ENCODE data around the gene UNC119B.
"Not testable (repeated sequence)": the region's sequence is repeated elsewhere in the genome, so short reads cannot be mapped to it uniquely, and the experiment has no call there.

The UNC119B gene

DNA sequence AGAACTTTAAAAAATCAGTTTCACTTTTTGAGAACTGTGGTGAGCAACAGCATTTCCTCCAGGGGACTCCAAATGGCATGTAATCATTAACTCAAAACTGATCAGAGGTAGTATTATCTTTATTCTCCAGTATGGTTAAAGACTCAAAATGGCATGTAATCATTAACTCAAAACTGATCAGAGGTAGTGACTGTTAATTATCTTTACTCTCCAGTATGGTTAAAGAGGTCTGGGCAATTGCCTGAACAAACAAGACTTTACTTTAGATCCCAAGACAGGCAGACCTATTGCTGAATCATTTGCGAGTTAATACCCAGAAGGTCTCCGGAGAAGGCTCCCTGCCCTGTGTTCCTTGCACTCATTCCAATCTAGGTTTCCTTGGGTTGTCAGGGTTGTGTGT is 8.8 kb downstream of the UNC119B start:
- no peak for DNase-seq (ENCODE audit: low read depth in 2 of 2)

GRCh38 chr12:120719496-120720233 is 9.4 kb downstream of the UNC119B start:
- DNase-seq (ENCODE audit: low read depth in 2 of 2): no peak

GRCh38 chr12:120720234-120720986 is 10.2 kb downstream of the UNC119B start:
- DNase-seq (ENCODE audit: low read depth in 2 of 2): no peak

GRCh38 chr12:120720987-120721801 is 10.9 kb downstream of the UNC119B start:
- DNase-seq (ENCODE audit: low read depth in 2 of 2): no peak

GRCh38 chr12:120721866-120722265 is 11.6 kb downstream of the UNC119B start:
- DNase-seq (ENCODE audit: low read depth in 2 of 2): no peak

GRCh38 chr12:120722784-120723183 is 12.5 kb downstream of the UNC119B start:
- no peak for DNase-seq (ENCODE audit: low read depth in 2 of 2)

DNA sequence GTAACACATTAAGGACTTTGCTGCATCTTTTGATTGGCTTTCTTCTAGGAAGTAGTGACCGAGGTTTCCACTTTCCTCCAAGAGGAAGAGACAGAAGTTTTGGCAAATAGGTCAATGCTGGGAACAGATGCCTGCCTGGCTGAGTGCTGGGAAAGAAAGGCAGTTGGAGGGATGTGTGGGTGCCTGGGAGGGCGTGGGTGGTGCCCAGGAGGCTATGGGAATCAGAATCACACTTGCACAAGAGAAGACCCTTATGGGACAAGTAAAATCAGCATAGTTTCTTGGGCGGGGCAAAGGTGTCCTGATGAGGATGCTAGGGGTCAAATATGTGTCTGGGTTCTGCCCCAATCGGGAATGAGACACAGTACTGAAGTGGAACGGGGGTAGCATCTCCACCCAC is 14.5 kb downstream of the UNC119B start:
- no peak for DNase-seq (ENCODE audit: low read depth in 2 of 2)

DNA sequence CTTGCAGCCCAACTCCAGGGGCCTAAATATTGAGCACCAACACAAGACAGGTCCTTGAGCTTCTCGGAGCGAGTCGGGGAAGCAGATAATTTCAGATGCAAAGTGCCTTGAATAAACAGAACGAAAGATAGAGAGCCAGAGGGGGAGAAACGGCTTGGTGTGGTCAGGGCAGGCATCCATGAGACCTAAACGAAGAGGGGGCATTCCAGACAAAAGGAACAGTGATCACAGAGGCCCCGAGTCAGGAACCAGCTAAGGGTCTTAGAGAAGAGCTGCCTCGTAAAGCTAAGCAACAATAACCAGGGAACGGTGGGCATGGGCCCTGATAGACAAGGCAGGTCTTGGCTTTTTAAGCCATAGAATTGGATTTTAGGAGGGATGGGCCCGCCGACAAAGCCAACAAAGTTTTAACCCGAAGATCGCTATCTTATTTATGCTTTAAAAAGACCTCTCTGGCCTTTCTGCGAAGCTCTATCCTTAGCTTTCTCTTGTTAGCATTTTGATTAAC is 14.9 kb downstream of the UNC119B start:
- DNase-seq (ENCODE audit: low read depth in 2 of 2): no peak

DNA sequence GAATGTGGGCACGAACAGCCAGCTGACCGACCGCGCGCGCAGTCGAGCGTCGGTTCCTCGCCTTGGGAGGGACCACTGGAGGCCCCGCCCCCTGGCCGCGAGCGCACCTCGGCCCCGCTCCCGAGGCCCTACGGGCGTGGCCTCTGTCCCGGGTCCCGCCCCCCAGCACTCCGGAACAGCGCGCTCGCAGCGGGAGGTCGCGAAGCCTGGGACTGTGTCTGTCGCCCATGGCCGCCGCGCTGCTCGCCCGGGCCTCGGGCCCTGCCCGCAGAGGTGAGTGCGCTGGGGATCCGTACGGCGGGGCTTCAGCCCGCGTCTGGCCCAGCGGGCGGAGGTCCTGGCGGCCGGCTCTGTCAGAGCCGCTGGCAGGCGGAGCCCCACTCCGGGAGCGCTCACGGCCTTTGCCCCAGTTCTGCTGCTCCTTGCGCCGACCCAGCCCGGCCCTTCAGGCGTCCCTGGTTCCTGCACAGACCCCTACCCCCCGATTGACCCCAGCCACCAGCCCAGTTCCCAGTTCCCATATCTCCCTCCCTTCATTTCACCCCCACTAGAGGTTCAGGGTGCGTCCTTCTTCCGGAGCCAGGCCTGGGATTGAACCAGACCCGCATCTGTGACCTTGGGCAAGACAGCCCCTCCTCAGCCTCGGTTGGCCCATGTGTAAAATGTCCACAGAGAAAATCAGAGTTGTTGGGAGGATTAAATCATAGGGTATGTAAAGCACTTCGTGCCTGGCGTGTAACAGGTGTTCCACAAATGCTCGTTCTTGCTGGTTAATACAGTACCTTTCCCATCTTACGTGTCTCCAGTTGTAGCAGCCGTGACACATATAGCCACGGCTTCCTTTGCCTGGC is 15.6 kb downstream of the UNC119B start, which contains the start of gene ACADS:
ACADS (plus strand) TSS at position 168 of the 851 bp plus-strand sequence; CDS start at position 228, 60 bp downstream.
- peak; percentile 85 to 88 for DNase-seq (ENCODE audit: low read depth in 2 of 2)

- no peak for DNase-seq (ENCODE audit: low read depth in 2 of 2)
These were observed 16.2 kb downstream of the UNC119B start for GRCh38 chr12:120726510-120726793.

GRCh38 chr12:120726961-120727360 is 16.7 kb downstream of the UNC119B start:
- DNase-seq (ENCODE audit: low read depth in 2 of 2): no peak

- DNase-seq (ENCODE audit: low read depth in 2 of 2): not testable (repeated sequence)
These were observed 21.9 kb downstream of the UNC119B start for GRCh38 chr12:120732198-120732597.

DNA sequence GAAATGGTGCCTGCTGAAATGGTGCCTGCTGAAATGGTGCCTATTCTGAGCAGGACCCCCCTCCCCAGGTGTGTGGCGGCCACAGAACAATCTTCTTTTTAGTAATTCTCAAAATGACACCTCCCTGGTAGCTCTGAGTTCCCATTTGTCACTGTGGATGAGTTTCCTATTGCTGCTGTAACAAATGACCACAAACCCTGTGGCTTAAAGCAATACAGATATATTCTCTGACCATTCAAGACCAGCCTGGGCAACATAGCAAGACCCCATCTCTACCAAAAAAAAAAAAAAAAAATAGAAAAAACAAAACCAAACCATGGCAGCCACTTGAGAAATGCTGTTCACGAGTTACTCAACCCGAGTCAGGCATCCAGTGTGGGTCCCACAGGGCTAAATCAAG is 23.3 kb downstream of the UNC119B start:
- no peak for DNase-seq (ENCODE audit: low read depth in 2 of 2)

- no peak for DNase-seq (ENCODE audit: low read depth in 2 of 2)
These were observed 24.0 kb downstream of the UNC119B start for GRCh38 chr12:120734210-120734609.

DNA sequence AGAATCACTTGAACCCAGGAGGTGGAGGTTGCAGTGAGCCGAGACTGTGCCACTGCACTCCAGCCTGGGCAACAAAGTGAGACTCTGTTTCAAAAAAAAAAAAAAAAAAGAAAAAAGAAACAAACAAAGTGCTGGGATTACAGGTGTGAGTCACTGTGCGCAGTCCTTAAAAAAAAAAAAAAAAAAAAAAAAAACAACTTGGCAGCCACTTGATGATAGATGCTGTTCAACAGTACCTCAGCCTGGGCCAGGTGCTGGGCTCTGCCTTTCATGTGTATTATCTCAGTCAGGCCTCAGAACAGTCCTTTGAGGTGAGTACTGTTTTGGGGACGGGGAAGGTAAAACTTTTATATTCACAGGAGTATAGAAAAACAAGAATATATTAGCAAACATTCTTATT is 24.9 kb downstream of the UNC119B start:
- DNase-seq (ENCODE audit: low read depth in 2 of 2): no peak

DNA sequence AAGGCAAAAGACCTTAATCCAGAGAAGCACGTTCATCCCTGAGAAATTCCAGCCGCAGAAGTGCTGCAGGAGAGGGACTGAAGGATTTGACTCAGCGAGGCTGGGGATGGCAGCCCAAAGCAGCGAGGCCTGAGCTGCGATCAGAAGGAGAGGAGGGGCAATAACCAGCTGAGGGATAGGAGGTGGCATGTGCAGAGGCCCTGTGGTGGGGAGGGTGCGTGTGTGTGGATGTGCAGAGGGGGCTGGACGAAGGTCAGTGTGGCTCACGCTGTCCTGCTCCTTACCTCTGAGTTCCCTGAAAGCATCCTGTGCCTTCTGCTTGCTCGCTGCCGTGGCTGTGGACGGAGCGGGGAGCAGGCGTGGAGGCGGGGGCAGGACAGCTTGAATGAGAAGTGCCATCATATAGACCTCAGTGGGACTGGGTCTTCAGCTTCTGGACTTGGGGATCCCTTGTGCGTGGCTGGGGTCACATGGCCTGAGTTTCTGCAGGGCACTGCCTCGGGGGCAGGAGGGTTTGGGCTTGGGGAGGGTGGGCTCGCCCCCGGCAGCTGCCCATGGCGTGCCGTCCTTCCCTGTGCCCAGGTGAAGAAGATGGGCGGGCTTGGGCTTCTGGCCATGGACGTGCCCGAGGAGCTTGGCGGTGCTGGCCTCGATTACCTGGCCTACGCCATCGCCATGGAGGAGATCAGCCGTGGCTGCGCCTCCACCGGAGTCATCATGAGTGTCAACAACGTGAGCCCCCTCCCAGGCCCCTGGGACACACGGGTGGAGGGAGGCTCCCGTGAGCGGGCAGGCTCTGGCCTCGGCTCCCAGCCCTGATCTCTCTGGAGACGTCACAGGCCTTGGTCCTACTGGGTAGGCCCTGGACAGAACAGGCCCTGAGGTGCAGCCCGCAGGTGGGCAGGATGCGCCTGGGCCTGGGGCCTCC is 26.4 kb downstream of the UNC119B start:
- DNase-seq (ENCODE audit: low read depth in 2 of 2): no peak

DNA sequence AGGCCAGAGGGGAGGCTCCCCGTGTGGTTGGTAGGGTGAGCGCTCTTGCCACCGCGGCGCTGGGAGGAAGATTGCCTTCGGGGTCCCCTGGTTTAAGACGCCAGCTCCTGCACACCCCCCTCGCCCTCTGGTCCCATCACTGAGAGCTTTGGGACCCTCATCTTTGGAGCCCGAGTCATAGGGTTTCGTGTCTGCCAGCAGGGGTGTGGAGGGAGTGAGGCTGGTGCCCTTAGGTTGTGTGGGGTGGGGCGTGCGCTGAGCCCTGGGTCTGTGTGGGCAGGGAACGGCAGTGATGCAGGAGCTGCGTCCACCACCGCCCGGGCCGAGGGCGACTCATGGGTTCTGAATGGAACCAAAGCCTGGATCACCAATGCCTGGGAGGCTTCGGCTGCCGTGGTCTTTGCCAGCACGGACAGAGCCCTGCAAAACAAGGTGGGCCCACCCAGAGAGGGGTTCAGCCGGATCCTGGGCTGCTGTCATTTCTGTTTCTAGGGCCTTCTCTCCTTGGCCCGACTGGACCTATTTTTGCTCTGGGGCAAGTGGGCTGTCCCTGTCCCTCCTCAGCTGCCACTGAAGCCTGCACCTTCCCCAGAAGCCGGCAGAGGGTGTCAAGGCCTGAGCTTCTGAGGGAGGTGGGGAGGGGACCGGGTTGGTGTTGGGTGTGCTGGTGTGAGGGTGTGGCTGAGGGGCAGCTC is 27.4 kb downstream of the UNC119B start:
- no peak for DNase-seq (ENCODE audit: low read depth in 2 of 2)

DNA sequence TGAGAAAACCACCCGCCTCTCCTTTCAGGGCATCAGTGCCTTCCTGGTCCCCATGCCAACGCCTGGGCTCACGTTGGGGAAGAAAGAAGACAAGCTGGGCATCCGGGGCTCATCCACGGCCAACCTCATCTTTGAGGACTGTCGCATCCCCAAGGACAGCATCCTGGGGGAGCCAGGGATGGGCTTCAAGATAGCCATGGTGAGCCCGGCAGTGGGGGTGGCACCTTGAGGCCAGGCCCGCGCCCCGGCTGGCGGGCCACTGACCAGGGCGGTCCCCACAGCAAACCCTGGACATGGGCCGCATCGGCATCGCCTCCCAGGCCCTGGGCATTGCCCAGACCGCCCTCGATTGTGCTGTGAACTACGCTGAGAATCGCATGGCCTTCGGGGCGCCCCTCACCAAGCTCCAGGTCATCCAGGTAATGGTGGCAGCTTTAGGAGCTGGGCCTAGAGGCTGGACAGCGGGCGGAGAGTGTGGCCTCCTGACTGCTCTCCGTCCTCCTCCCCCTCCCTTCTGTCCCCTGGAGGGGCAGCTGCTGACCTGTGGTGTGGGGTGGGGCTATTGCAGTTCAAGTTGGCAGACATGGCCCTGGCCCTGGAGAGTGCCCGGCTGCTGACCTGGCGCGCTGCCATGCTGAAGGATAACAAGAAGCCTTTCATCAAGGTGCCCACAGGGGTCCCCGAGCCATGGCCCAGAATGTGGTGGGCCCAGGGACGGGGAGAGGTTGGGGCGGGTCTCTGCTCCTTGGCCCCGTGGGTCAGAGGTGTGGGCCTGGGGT is 28.2 kb downstream of the UNC119B start:
- no peak for DNase-seq (ENCODE audit: low read depth in 2 of 2)

Data from activated CD4-positive, alpha-beta T cell treated with anti-CD3 and anti-CD28 coated beads for 24 hours (primary cell).